HG02642 (cell line): ENCODE measurements around the gene ERI3.

Experiments used
- ATAC-seq: cut with Tn5 transposase; IDR thresholded peaks from one replicate; pipeline ENCODE4 v1.9.1; 2021; ENCODE audit warnings: mild to moderate bottlenecking; ENCODE audit not compliant: unreplicated experiment, poor library complexity

The ERI3 gene

GRCh38 chr1:44318097-44319088, 36.7 kb downstream of the ERI3 start:
- no peak for ATAC-seq

GRCh38 chr1:44316231-44316759, 38.8 kb downstream of the ERI3 start:
- ATAC-seq: no peak

- no peak for ATAC-seq
These were observed 39.5 kb downstream of the ERI3 start for GRCh38 chr1:44315521-44315920.

- no peak for ATAC-seq
These were observed 40.6 kb downstream of the ERI3 start for GRCh38 chr1:44314452-44314851.

- ATAC-seq: no peak
These were observed 41.7 kb downstream of the ERI3 start for GRCh38 chr1:44313265-44313918.

- ATAC-seq: no peak
These were observed 42.5 kb downstream of the ERI3 start for GRCh38 chr1:44312399-44313196.

GRCh38 chr1:44310006-44310405, 45.1 kb downstream of the ERI3 start:
- ATAC-seq: no peak

- ATAC-seq: no peak
These were observed 49.1 kb downstream of the ERI3 start for GRCh38 chr1:44305962-44306422.

GRCh38 chr1:44303532-44303931, 51.5 kb downstream of the ERI3 start:
- ATAC-seq: no peak

GRCh38 chr1:44302541-44302940, 52.5 kb downstream of the ERI3 start:
- no peak for ATAC-seq

GRCh38 chr1:44301442-44301841, 53.6 kb downstream of the ERI3 start:
- no peak for ATAC-seq

- no peak for ATAC-seq
These were observed 54.2 kb downstream of the ERI3 start for GRCh38 chr1:44300852-44301251.

GRCh38 chr1:44297695-44298400, 57.2 kb downstream of the ERI3 start:
- ATAC-seq: no peak

- ATAC-seq: no peak
These were observed 58.3 kb downstream of the ERI3 start for GRCh38 chr1:44296806-44297205.

GRCh38 chr1:44296086-44296485, 59.0 kb downstream of the ERI3 start:
- ATAC-seq: no peak

- no peak for ATAC-seq
These were observed 60.5 kb downstream of the ERI3 start for GRCh38 chr1:44294588-44295007.

- ATAC-seq: no peak
These were observed 61.2 kb downstream of the ERI3 start for GRCh38 chr1:44293761-44294315.

GRCh38 chr1:44292651-44293050, 62.4 kb downstream of the ERI3 start:
- ATAC-seq: no peak
